Neural cell (in vitro differentiated cells): ENCODE measurements around the gene MIA2. TPM values are rescaled to one million over a fixed set of nuclear protein-coding genes. Genes with fewer than 3 reads are reported as not detected.

Experiments
- H2AFZ ChIP-seq: fragments of 200-600, 300-800 bp; sonication (generic), shearing (Covaris generic); 2 replicates; pipeline ENCODE4 v1.6.0; 2014; ENCODE audit warnings: low read depth, mild to moderate bottlenecking, antibody characterized with exemption, low read length, moderate library complexity
- H3F3A ChIP-seq: fragments of 200-600 bp; shearing (Covaris generic); 2 replicates; pipeline ENCODE4 v1.6.1; 2016; ENCODE audit warnings: mild to moderate bottlenecking, moderate library complexity, mixed read lengths, antibody characterized with exemption, low read length; ENCODE audit not compliant: insufficient read depth, poor library complexity, severe bottlenecking
- H3K27ac ChIP-seq: fragments of 200-600, 300-800 bp; sonication (generic), shearing (Covaris generic); 2 replicates; pipeline ENCODE4 v1.5.1; 2014; ENCODE audit warnings: mild to moderate bottlenecking, low read length, moderate library complexity
- H3K27me3 ChIP-seq: fragments of 300-800, 200-600 bp; sonication (generic), shearing (Covaris generic); 2 replicates; pipeline ENCODE4 v1.6.0; 2014; ENCODE audit warnings: mild to moderate bottlenecking, low read depth, low read length, moderate library complexity; ENCODE audit not compliant: insufficient read depth
- H3K36me3 ChIP-seq: fragments of 300-800, 200-600 bp; sonication (generic), shearing (Covaris generic); 2 replicates; pipeline ENCODE4 v1.5.1; 2014; ENCODE audit warnings: mild to moderate bottlenecking, antibody characterized with exemption, low read length, moderate library complexity; ENCODE audit not compliant: insufficient read depth
- H3K4me2 ChIP-seq: fragments of 300-800, 200-600 bp; sonication (generic), shearing (Covaris generic); 2 replicates; pipeline ENCODE4 v1.6.0; 2014; ENCODE audit warnings: mild to moderate bottlenecking, low read length
- H3K4me3 ChIP-seq: fragments of 300-800, 200-600 bp; sonication (generic), shearing (Covaris generic); 2 replicates; pipeline ENCODE4 v1.5.1; 2014; ENCODE audit warnings: mild to moderate bottlenecking, low read length, moderate library complexity
- H3K79me2 ChIP-seq: fragments of 200-600 bp; shearing (Covaris generic); replicated peaks from 2 replicates; pipeline ENCODE4 v1.6.0; 2014; ENCODE audit warnings: mild to moderate bottlenecking, low read length, moderate library complexity; ENCODE audit not compliant: insufficient read depth
- H3K9ac ChIP-seq: fragments of 300-800, 200-600 bp; sonication (generic), shearing (Covaris generic); 2 replicates; pipeline ENCODE4 v1.6.1; 2016; ENCODE audit warnings: mild to moderate bottlenecking, low read length, mixed read lengths
- H3K9me2 ChIP-seq: fragments of 200-600 bp; shearing (Covaris generic); 2 replicates; pipeline ENCODE4 v1.6.1; 2016; ENCODE audit warnings: mild to moderate bottlenecking, low read length, mixed read lengths; ENCODE audit not compliant: insufficient read depth
- H3K9me3 ChIP-seq: fragments of 200-600, 300-800 bp; sonication (generic), shearing (Covaris generic); 2 replicates; pipeline ENCODE4 v1.6.1; 2016; ENCODE audit warnings: mild to moderate bottlenecking, mixed run types, low read length, moderate library complexity, mixed read lengths
- H4K20me1 ChIP-seq: fragments of 200-600 bp; shearing (Covaris generic); 2 replicates; pipeline ENCODE4 v1.6.1; 2016; ENCODE audit warnings: mild to moderate bottlenecking, mixed run types; ENCODE audit not compliant: insufficient read depth
- CTCF ChIP-seq: fragments of 450-650 bp; IDR thresholded peaks from 2 replicates; pipeline ENCODE4 v1.5.1; 2014; ENCODE audit warnings: antibody characterized with exemption, mild to moderate bottlenecking, moderate library complexity; ENCODE audit not compliant: poor library complexity, severe bottlenecking
- EP300 ChIP-seq: fragments of 450-650 bp; conservative IDR thresholded peaks from 2 replicates; pipeline ENCODE4 v1.6.1; 2014; ENCODE audit warnings: antibody characterized with exemption, mild to moderate bottlenecking, moderate library complexity; ENCODE audit not compliant: poor library complexity, severe bottlenecking
- EZH2 ChIP-seq: fragments of 200-600, 300-800 bp; shearing (Covaris generic), sonication (generic); IDR thresholded peaks from 2 replicates; pipeline ENCODE4 v1.6.1; 2014; ENCODE audit warnings: antibody characterized with exemption, low read length, borderline replicate concordance, mild to moderate bottlenecking; ENCODE audit not compliant: insufficient read depth, poor library complexity, severe bottlenecking
- MXI1 ChIP-seq: fragments of 450-650 bp; conservative IDR thresholded peaks from 2 replicates; pipeline ENCODE4 v1.6.1; 2014; ENCODE audit warnings: antibody characterized with exemption, mild to moderate bottlenecking; ENCODE audit not compliant: poor library complexity, severe bottlenecking
- POLR2AphosphoS5 ChIP-seq: IDR thresholded peaks from 2 replicates; pipeline ENCODE4 v1.6.1; 2012
- RAD21 ChIP-seq: fragments of 450-650 bp; conservative IDR thresholded peaks from 2 replicates; pipeline ENCODE4 v1.6.1; 2014; ENCODE audit warnings: antibody characterized with exemption, mild to moderate bottlenecking, moderate library complexity
- REST ChIP-seq: IDR thresholded peaks from 2 replicates; pipeline ENCODE4 v1.6.1; 2012; ENCODE audit warnings: borderline replicate concordance
- SMC3 ChIP-seq: fragments of 450-650 bp; conservative IDR thresholded peaks from 2 replicates; pipeline ENCODE4 v1.6.1; 2014; ENCODE audit warnings: antibody characterized with exemption, mild to moderate bottlenecking, moderate library complexity; ENCODE audit not compliant: poor library complexity
- TAF1 ChIP-seq: IDR thresholded peaks from 2 replicates; pipeline ENCODE4 v1.6.1; 2012; ENCODE audit warnings: low read depth
- polyA plus RNA-seq: library from polyadenylated mRNA; depleted of rRNA; stranded (reverse); fragments of >200 nt; gene quantifications from 2 replicates; pipeline ENCODE4 v1.2.3, GENCODE V29; 2014

Gene MIA2
- polyA plus RNA-seq, 1 donor from 2014 or later, result 17.7 TPM

DNA sequence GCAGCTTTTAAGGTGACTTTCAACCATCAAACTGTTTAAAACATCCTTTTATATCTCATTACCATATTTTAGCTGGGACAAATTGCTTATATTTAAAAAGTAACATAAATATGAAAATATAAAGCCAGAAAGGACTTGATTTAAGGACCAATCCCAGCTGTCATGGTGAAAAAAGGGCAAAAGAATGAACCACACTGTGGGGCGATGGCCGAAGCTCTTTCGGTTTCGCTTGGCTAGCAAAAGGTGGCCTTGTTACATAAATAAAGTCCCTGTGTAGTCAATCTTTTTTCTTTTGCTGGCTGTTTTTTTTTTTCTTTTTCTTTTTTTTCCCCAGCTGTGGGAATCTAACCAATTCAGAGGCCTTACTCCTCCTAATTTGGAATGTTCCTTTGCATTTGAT lies 147.7 kb downstream of the MIA2 start:
- H3K79me2 ChIP-seq, result no peaks in the 10 kb centered on the region
- no peaks in the 10 kb centered on the region for H3K9me2 ChIP-seq
- H3F3A ChIP-seq, result no peaks in the 10 kb centered on the region
- H3K9ac ChIP-seq, result no peak overlapping the region
- H3K27ac ChIP-seq, result no peak overlapping the region
- no peak overlapping the region for H2AFZ ChIP-seq
- H3K27me3 ChIP-seq, result no peaks in the 10 kb centered on the region
- H3K4me3 ChIP-seq, result no peak overlapping the region
- TF ChIP-seq RAD21, result no peak
- TF ChIP-seq SMC3, result no peak
- no peak for TF ChIP-seq REST
- no peak for TF ChIP-seq POLR2AphosphoS5
- TF ChIP-seq EZH2, result no peak
- TF ChIP-seq TAF1, result no peak
- no peak for TF ChIP-seq MXI1
- no peak for TF ChIP-seq CTCF
- no peak for TF ChIP-seq EP300
- H3K4me2 ChIP-seq, result no peak overlapping the region
- H3K9me3 ChIP-seq, result no peaks in the 10 kb centered on the region
- H3K36me3 ChIP-seq, result no peaks in the 10 kb centered on the region
- H4K20me1 ChIP-seq, result no peaks in the 10 kb centered on the region

DNA sequence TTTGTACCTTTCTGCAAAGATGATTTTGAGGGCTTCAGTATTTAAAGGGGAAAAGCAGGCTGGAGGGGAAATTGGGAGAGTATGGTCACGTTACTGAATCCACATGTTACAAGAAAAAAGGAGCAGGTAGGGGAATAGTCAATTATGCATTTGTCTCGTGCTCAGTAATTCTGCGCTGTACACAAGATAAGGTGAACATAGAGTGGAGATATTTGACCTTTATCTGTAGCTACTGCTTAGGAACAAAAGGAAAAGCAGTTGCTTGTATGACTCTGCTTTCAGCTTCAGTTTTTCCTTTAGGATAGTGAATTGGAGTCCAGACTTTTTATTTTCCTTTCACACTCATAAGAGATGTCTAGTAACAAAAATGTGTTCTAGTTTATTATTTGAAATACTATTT lies 148.7 kb downstream of the MIA2 start:
- Histone ChIP-seq H3K4me2 (no peak overlapping the region), H3K27ac (no peak overlapping the region), H3K4me3 (no peak overlapping the region), H3F3A (no peaks in the 10 kb centered on the region), H3K79me2 (no peaks in the 10 kb centered on the region), H3K27me3 (no peaks in the 10 kb centered on the region), H3K36me3 (no peaks in the 10 kb centered on the region), H3K9ac (no peak overlapping the region), H2AFZ (no peak overlapping the region), H3K9me2 (no peaks in the 10 kb centered on the region), H3K9me3 (no peaks in the 10 kb centered on the region), H4K20me1 (no peaks in the 10 kb centered on the region)
- TF ChIP-seq EP300 (no peak), EZH2 (no peak), CTCF (no peak), REST (no peak), RAD21 (no peak), MXI1 (no peak)
